H9 (cell line): ENCODE measurements around the gene ZDHHC9. TPM values are rescaled to one million over a fixed set of nuclear protein-coding genes. Genes with fewer than 3 reads are reported as not detected.

Experiments
- DNase-seq: peaks from one replicate; pipeline ENCODE4 v3.0.0-alpha.2; 2017
- H2AFZ ChIP-seq: one replicate; pipeline ENCODE4 v1.6.1; 2013; ENCODE audit warnings: mild to moderate bottlenecking, low read length, control low read depth, moderate library complexity
- H2AK5ac ChIP-seq: 2 replicates; pipeline ENCODE4 v1.6.1; 2013; ENCODE audit warnings: low read length, control low read depth, mixed read lengths; ENCODE audit not compliant: insufficient read length
- H2BK120ac ChIP-seq: one replicate; pipeline ENCODE4 v1.6.1; 2013; ENCODE audit warnings: low read depth, mild to moderate bottlenecking, low read length, control low read depth, inconsistent platforms; ENCODE audit not compliant: poor library complexity, severe bottlenecking
- H2BK12ac ChIP-seq: 2 replicates; pipeline ENCODE4 v1.6.1; 2013; ENCODE audit warnings: low read length, control low read depth, mixed read lengths, low read depth; ENCODE audit not compliant: insufficient read length
- H2BK15ac ChIP-seq: 2 replicates; pipeline ENCODE4 v1.6.1; 2013; ENCODE audit warnings: low read depth, low read length, control low read depth
- H2BK20ac ChIP-seq: one replicate; pipeline ENCODE4 v1.6.1; 2013; ENCODE audit warnings: low read depth, mild to moderate bottlenecking, low read length, control low read depth, inconsistent platforms; ENCODE audit not compliant: poor library complexity, severe bottlenecking
- H2BK5ac ChIP-seq: 2 replicates; pipeline ENCODE4 v1.6.1; 2013; ENCODE audit warnings: low read length, control low read depth, mixed read lengths; ENCODE audit not compliant: insufficient read length
- H3K14ac ChIP-seq: 2 replicates; pipeline ENCODE4 v1.6.1; 2013; ENCODE audit warnings: low read length, control low read depth; ENCODE audit not compliant: insufficient read depth
- H3K18ac ChIP-seq: 2 replicates; pipeline ENCODE4 v1.6.1; 2013; ENCODE audit warnings: low read depth, mild to moderate bottlenecking, mixed read lengths, low read length, control low read depth; ENCODE audit not compliant: insufficient read length
- H3K23ac ChIP-seq: 2 replicates; pipeline ENCODE4 v1.6.1; 2013; ENCODE audit warnings: low read length, control low read depth, mixed read lengths, low read depth; ENCODE audit not compliant: insufficient read length
- H3K23me2 ChIP-seq: 2 replicates; pipeline ENCODE4 v1.6.1; 2013; ENCODE audit warnings: low read depth, mild to moderate bottlenecking, mixed read lengths, low read length, control low read depth; ENCODE audit not compliant: insufficient read length, poor library complexity, severe bottlenecking
- H3K27ac ChIP-seq: 2 replicates; pipeline ENCODE4 v1.5.1; 2013; ENCODE audit warnings: low read length, control low read depth, mixed read lengths, low read depth; ENCODE audit not compliant: insufficient read length
- H3K27me3 ChIP-seq: 2 replicates; pipeline ENCODE4 v1.6.1; 2013; ENCODE audit warnings: low read length, control low read depth, inconsistent platforms; ENCODE audit not compliant: insufficient read depth
- H3K4ac ChIP-seq: 2 replicates; pipeline ENCODE4 v1.6.1; 2013; ENCODE audit warnings: low read depth, mild to moderate bottlenecking, control low read depth, inconsistent platforms, low read length, moderate library complexity
- H3K4me1 ChIP-seq: 2 replicates; pipeline ENCODE4 v1.6.1; 2013; ENCODE audit warnings: low read length, control low read depth, inconsistent platforms; ENCODE audit not compliant: insufficient read depth
- H3K4me2 ChIP-seq: 2 replicates; pipeline ENCODE4 v1.6.1; 2013; ENCODE audit warnings: low read length, control low read depth, mixed read lengths; ENCODE audit not compliant: insufficient read length, insufficient read depth
- H3K56ac ChIP-seq: 2 replicates; pipeline ENCODE4 v1.6.1; 2013; ENCODE audit warnings: low read depth, mild to moderate bottlenecking, mixed read lengths, low read length, control low read depth; ENCODE audit not compliant: insufficient read length
- H3K79me1 ChIP-seq: 2 replicates; pipeline ENCODE4 v1.6.1; 2013; ENCODE audit warnings: low read depth, mild to moderate bottlenecking, moderate library complexity, low read length, control low read depth, inconsistent platforms; ENCODE audit not compliant: insufficient read depth, poor library complexity, severe bottlenecking
- H3K79me2 ChIP-seq: 2 replicates; pipeline ENCODE4 v1.6.1; 2013; ENCODE audit warnings: low read length, control low read depth, inconsistent platforms; ENCODE audit not compliant: insufficient read depth
- H3K9ac ChIP-seq: 2 replicates; pipeline ENCODE4 v1.6.1; 2013; ENCODE audit warnings: low read length, control low read depth, mixed read lengths; ENCODE audit not compliant: insufficient read length; ENCODE audit errors: extremely low read depth
- H3K9me3 ChIP-seq: one replicate; pipeline ENCODE4 v1.6.1; 2013; ENCODE audit warnings: low read depth, low read length, inconsistent platforms; ENCODE audit not compliant: control insufficient read depth
- H3T11ph ChIP-seq: one replicate; pipeline ENCODE4 v1.6.1; 2013; ENCODE audit warnings: mild to moderate bottlenecking, low read length, control low read depth, inconsistent platforms
- H4K20me1 ChIP-seq: one replicate; pipeline ENCODE4 v1.6.1; 2013; ENCODE audit not compliant: control insufficient read depth, insufficient read length, insufficient read depth
- H4K5ac ChIP-seq: 2 replicates; pipeline ENCODE4 v1.6.1; 2013; ENCODE audit warnings: low read depth, mild to moderate bottlenecking, mixed read lengths, low read length, control low read depth; ENCODE audit not compliant: insufficient read length
- H4K8ac ChIP-seq: replicated peaks from 2 replicates; pipeline ENCODE4 v1.6.1; 2013; ENCODE audit warnings: low read length, control low read depth, mixed read lengths, low read depth; ENCODE audit not compliant: insufficient read length
- H4K91ac ChIP-seq: 2 replicates; pipeline ENCODE4 v1.6.1; 2013; ENCODE audit warnings: low read depth, mild to moderate bottlenecking, moderate library complexity, mixed read lengths, low read length, control low read depth; ENCODE audit not compliant: insufficient read length
- H3K27ac Mint-ChIP-seq, 3 experiments: 2 replicates in 2 of 3; 3 replicates in 1 of 3; pipeline ENCODE4 v1.8.0; 2020 to 2021; ENCODE audit warnings: mixed read lengths in 3 of 3, mild to moderate bottlenecking in 1 of 3, moderate library complexity in 1 of 3
- H3K27me3 Mint-ChIP-seq: 2 replicates; pipeline ENCODE4 v1.8.0; 2021; ENCODE audit warnings: low read depth, mild to moderate bottlenecking, moderate library complexity, mixed read lengths
- H3K36me3 Mint-ChIP-seq, 3 experiments: 2 replicates in 2 of 3; 3 replicates in 1 of 3; pipeline ENCODE4 v1.8.0; 2020 to 2021; ENCODE audit warnings: low read depth in 3 of 3, mixed read lengths in 3 of 3; ENCODE audit not compliant: insufficient read depth in 1 of 3
- H3K4me1 Mint-ChIP-seq, 2 experiments: 2 replicates each; pipeline ENCODE4 v1.8.0; 2020; ENCODE audit warnings: mixed read lengths in 2 of 2
- H3K4me3 Mint-ChIP-seq, 2 experiments: 2 replicates in 1 of 2; 3 replicates in 1 of 2; pipeline ENCODE4 v1.8.0; 2020 to 2021; ENCODE audit warnings: mild to moderate bottlenecking in 2 of 2, mixed read lengths in 2 of 2, moderate library complexity in 1 of 2
- H3K9me3 Mint-ChIP-seq, 2 experiments: 2 replicates in 1 of 2; 3 replicates in 1 of 2; pipeline ENCODE4 v1.8.0; 2020; ENCODE audit warnings: mild to moderate bottlenecking in 2 of 2, mixed read lengths in 2 of 2, moderate library complexity in 1 of 2
- WGBS: extraction: QIAGEN DNeasy Blood & Tissue Kit; methylation state at CpG from one replicate; pipeline ENCODE4 v1.1.7; 2013; ENCODE audit warnings: missing lambda C conversion rate, low lambda C conversion rate, mixed read lengths; ENCODE audit not compliant: insufficient read length; ENCODE audit errors: extremely low coverage; 5-methylcytosine and 5-hydroxymethylcytosine counted together
- total RNA-seq: library from RNA; stranded (reverse); gene quantifications from 2 replicates; pipeline ENCODE4 v1.2.1, GENCODE V29; 2021
- TF ChIP-seq, protein P1 (sequence below): fragments of 200-600 bp; sonication (generic); conservative IDR thresholded peaks from 3 replicates; pipeline ENCODE4 v1.8.0; 2021; ENCODE audit warnings: antibody characterized with exemption, mild to moderate bottlenecking

The ZDHHC9 gene
- total RNA-seq, 1 experiment from 2014 or later: 21.0 TPM

DNA sequence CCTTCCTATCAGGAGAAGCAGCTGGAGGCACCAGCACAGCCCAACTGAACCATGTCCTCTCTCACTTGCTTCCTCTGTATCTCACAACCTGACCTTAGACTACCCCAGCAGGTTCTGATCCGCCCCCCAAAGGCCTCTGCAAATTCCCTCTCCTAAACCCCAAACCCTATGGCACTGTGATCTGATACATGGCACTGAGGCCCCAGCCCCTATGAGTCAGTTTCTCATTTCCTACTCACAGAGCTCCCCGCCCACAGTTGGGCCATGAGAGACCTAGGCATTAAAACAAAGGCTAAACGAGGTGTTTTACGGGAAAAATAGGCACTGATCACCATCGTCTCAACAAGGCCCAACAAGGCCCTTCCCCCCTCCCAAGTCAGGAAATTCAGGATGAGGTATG lies 44.8 kb downstream of the ZDHHC9 start:
- no peak for DNase-seq
- Histone ChIP-seq H3K4ac (no peak overlapping the region), H3K9me3 (no peaks in the 10 kb centered on the region), H3K4me1 (no peaks in the 10 kb centered on the region), H4K91ac (no peak overlapping the region), H2BK15ac (no peak overlapping the region), H3K23me2 (no peaks in the 10 kb centered on the region), H3K14ac (no peak overlapping the region), H3K9ac (no peak overlapping the region), H3K27ac (no peak overlapping the region), H4K5ac (no peak overlapping the region), H3K18ac (no peak overlapping the region), H2BK120ac (no peak overlapping the region), H4K8ac (no peak overlapping the region), H3K27me3 (no peaks in the 10 kb centered on the region), H2AK5ac (no peak overlapping the region), H3K4me2 (no peak overlapping the region), H2BK5ac (no peak overlapping the region), H3T11ph (no peak overlapping the region), H3K56ac (no peak overlapping the region), H3K79me1 (no peaks in the 10 kb centered on the region), H2BK12ac (no peak overlapping the region), H3K23ac (no peak overlapping the region), H3K79me2 (no peaks in the 10 kb centered on the region), H2BK20ac (no peak overlapping the region), H2AFZ (no peak overlapping the region), H4K20me1 (no peaks in the 10 kb centered on the region)
- WGBS: no CpG with 5 or more reads among the region's 5 CpGs
- Mint-ChIP-seq H3K36me3 (peaks cover 16 to 27% (median 17%) of the 10 kb centered on the region in 3 experiments), H3K4me1 (no peaks in the 10 kb centered on the region), H3K4me3 (no peak overlapping the region), H3K27ac (peak overlapping the region in 2 of 3 experiments; percentile 19 to 43; a peak in 2 of 7 replicates), H3K27me3 (no peaks in the 10 kb centered on the region), H3K9me3 (peaks cover 0 to 56% of the 10 kb centered on the region in 2 experiments; a peak in 4 of 5 replicates)
- TF ChIP-seq, protein P1, sequence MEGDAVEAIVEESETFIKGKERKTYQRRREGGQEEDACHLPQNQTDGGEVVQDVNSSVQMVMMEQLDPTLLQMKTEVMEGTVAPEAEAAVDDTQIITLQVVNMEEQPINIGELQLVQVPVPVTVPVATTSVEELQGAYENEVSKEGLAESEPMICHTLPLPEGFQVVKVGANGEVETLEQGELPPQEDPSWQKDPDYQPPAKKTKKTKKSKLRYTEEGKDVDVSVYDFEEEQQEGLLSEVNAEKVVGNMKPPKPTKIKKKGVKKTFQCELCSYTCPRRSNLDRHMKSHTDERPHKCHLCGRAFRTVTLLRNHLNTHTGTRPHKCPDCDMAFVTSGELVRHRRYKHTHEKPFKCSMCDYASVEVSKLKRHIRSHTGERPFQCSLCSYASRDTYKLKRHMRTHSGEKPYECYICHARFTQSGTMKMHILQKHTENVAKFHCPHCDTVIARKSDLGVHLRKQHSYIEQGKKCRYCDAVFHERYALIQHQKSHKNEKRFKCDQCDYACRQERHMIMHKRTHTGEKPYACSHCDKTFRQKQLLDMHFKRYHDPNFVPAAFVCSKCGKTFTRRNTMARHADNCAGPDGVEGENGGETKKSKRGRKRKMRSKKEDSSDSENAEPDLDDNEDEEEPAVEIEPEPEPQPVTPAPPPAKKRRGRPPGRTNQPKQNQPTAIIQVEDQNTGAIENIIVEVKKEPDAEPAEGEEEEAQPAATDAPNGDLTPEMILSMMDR: no peak
